Activated CD4-positive, alpha-beta T cell treated with anti-CD3 and anti-CD28 coated beads for 48 hours (primary cell): ENCODE measurements around the gene FAM72A.
"Not testable (repeated sequence)": the region's sequence is repeated elsewhere in the genome, so short reads cannot be mapped to it uniquely, and the experiment has no call there.

Source experiments
- DNase-seq: peaks from one replicate; pipeline ENCODE4 v3.0.0-alpha.2; 2020

The FAM72A gene

DNA sequence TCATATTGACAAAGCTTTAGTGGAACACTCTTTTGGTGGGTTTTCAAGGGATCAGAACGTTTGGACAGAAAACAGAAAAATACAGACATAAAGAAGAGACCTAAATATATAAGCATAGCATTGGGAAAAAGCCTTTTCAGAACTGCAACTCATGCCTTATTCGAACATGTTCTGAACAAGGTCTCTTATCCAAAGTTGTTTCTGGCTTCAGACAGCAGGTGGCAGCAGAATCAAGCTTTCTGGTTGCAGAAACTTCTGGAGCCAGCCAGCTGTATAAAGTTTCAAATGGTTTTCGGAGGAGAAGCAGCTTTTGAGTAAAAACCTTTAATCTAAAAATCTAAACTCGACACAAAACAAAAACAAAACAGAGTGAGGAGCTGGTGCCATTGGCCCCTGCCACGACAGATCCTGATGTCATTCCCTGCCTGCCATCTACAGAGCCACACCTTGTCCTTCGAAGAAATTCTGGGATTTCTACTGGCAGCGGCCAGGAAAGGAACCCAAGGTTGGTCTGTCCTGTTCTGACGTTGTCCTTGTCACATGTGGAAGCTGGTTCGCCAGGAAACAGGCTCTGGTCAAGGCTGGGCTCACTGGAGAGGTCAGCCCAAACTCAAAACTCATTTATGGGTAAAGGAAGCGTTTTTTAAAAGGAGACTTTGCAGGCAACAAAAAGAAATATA lies 35.1 kb downstream of the FAM72A start:
- not testable (repeated sequence) for DNase-seq

DNA sequence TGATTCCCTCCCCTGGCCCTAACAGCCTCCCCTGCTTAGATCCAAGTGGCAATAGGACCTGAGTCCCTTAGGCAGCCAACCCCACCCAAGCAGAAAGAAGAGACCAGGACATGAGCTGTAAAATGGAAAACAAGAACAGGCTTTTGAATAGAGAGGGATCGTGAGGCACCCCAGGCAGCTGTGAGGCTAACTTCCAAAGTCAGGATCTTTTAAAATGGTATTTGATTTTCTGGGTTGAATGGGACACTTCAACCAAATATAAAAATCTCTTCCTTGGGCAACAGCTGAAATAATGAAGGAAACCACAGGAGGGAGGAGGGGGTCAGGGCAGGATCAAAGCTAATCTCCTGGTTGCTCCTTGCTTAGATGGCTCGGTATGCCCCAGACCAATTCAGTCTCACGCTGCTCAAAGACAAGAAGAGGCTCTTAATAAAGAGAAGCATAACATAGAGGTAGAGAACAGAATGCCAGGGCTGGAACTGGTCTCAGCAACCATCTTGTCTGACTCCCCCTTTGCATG lies 56.8 kb downstream of the FAM72A start:
- DNase-seq, result no peak

DNA sequence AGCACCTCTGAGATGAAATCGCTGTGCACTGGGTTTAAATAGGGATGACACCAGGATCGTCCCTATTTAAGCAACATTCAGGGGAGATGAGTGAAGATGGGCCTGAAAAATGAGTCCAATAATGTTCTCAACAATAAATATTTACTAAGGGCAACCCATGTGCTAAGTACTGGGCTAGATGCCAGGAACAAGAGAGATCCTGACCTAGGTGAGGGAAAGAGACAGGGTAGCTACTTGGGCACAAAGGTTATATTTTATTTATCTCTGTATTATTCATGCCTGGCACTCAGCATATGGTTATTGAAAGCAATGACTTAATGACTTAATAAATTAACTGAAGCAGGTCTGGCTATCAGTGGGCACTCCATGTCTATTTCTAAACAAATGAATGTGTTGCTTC lies 58.0 kb downstream of the FAM72A start:
- DNase-seq, result no peak

DNA sequence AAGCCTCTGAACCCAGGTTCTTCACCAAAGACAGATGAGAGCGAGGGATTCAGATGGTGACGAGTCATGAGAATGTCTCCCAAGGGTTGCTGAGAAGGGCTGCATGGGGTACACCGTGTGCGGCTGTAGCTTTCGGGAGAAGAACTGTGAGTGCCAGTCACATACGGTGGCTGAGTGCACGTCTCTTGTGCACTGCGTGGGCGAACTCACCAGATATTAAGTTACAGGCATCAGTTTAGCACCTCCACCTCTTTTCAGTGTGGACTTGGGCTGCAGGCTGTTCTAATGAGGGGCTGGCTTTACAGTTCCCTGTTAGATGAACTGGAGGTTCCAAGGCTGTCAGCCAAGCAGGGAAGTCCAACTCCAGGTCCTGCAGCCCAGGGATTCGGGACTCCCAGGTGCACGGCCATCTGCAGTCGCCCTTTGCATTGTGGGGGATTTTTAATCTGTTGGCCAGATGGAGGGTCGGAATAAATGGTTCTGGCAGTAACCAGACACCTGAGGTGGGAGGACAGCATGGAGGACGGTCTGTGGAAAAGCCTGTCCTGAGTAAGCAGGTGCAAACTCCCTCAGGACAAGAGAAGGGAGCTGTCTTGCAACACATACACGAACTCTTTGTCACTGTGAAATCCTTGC lies 59.0 kb downstream of the FAM72A start:
- no peak for DNase-seq

DNA sequence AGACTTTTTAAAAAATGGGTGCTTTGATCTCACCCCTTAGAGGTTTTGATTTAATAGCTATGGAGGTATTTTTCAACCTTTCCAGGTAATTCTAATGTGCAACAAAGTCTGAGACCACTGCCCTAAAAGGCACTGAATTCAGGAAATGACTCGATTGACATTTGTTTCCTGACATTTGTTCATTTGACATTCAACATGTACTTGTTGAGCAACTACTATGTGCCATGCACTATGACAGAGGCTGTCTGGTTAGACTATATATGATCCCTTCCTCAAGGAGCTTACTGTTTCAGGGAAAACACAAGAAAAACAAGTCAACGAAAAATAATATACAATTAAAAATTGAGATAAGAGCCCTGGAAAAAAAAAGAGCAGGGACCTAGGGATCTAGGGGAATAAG lies 59.9 kb downstream of the FAM72A start:
- no peak for DNase-seq

DNA sequence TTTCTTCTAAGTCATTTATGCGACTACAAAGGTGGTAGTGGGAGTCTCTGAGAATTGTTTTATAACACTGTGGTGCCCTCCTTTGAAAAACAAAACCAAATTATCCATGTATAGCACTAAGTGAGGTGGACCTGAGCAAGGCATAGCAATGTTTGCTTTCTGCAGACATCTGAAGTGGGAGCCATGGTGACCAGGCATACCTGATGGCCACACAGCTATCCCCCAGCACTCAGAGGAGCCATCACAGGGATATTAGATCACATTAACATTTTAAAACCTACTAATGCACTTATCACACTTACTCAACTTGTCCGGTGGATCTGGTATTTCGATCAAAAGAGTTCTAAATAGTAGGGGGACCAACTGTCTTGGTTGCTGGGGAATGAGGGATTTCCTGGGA lies 60.6 kb downstream of the FAM72A start:
- no peak for DNase-seq

DNA sequence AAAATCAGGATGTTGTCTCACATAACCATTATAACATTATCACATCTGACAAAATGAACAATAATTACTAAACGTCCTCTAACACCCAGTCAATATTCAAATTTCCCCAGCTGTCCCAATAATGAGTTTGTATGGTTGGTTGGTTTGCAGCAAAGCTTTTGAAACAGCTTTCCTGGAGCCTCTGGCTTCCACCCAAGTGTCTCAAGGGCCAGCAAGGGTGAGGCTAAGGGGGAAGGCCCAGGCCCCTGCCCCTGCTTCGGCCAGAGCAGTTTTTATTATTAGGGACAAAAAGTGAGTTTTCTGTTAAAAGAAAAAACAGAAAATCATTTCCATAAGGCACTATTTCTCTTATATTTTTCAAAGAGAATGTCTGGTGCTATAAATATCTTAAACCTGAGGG lies 66.4 kb downstream of the FAM72A start:
- DNase-seq, result no peak
